HepG2 (cell line): ENCODE measurements around the gene XPO5. TPM values are rescaled to one million over a fixed set of nuclear protein-coding genes. Genes with fewer than 3 reads are reported as not detected.

Source experiments
- GLI4 ChIP-seq: sonication (generic); formaldehyde crosslinking; IDR thresholded peaks from 2 replicates; pipeline ENCODE4 v1.5.1; 2020; ENCODE audit warnings: missing genetic modification reagents, mild to moderate bottlenecking, moderate library complexity, borderline replicate concordance
- HCFC1 ChIP-seq: fragments of 150-350 bp; IDR thresholded peaks from 2 replicates; pipeline ENCODE4 v1.6.1; 2014; ENCODE audit warnings: low read depth, low read length
- HES4 ChIP-seq: sonication (generic); formaldehyde crosslinking; IDR thresholded peaks from 2 replicates; pipeline ENCODE4 v1.9.0; 2021; ENCODE audit warnings: mild to moderate bottlenecking, missing genetic modification reagents, borderline replicate concordance
- JUNB ChIP-seq: sonication (generic); formaldehyde crosslinking; IDR thresholded peaks from 2 replicates; pipeline ENCODE4 v1.8.0; 2022; ENCODE audit warnings: missing genetic modification reagents, mild to moderate bottlenecking, borderline replicate concordance
- MATR3 ChIP-seq: sonication (generic); formaldehyde crosslinking; IDR thresholded peaks from 2 replicates; pipeline ENCODE4 v1.4.0; 2020; ENCODE audit warnings: missing genetic modification reagents
- MLLT10 ChIP-seq: sonication (generic); formaldehyde crosslinking; IDR thresholded peaks from 2 replicates; pipeline ENCODE4 v1.4.0; 2020; ENCODE audit warnings: missing genetic modification reagents
- NCOA1 ChIP-seq: sonication (generic); formaldehyde crosslinking; IDR thresholded peaks from 2 replicates; pipeline ENCODE4 v1.9.0; 2021; ENCODE audit warnings: missing genetic modification reagents
- PHF20 ChIP-seq: sonication (generic); formaldehyde crosslinking; IDR thresholded peaks from 2 replicates; pipeline ENCODE4 v1.5.0; 2020; ENCODE audit warnings: mild to moderate bottlenecking, missing genetic modification reagents
- SNAPC2 ChIP-seq: sonication (generic); formaldehyde crosslinking; IDR thresholded peaks from 2 replicates; pipeline ENCODE4 v1.8.1; 2022; ENCODE audit warnings: mild to moderate bottlenecking, missing genetic modification reagents
- SP4 ChIP-seq: sonication (generic); formaldehyde crosslinking; IDR thresholded peaks from 2 replicates; pipeline ENCODE4 v1.8.1; 2023; ENCODE audit warnings: mild to moderate bottlenecking, missing genetic modification reagents
- SSRP1 ChIP-seq: IDR thresholded peaks from 2 replicates; pipeline ENCODE4 v1.6.1; 2016; ENCODE audit warnings: control low read depth
- TOPORS ChIP-seq: sonication (generic); formaldehyde crosslinking; IDR thresholded peaks from 2 replicates; pipeline ENCODE4 v1.8.0; 2023; ENCODE audit warnings: mild to moderate bottlenecking, missing genetic modification reagents
- WIZ ChIP-seq: sonication (generic); formaldehyde crosslinking; IDR thresholded peaks from 2 replicates; pipeline ENCODE4 v1.5.1; 2020; ENCODE audit warnings: mild to moderate bottlenecking, missing genetic modification reagents
- ZFX ChIP-seq: sonication (generic); formaldehyde crosslinking; IDR thresholded peaks from 2 replicates; pipeline ENCODE4 v1.4.0; 2020; ENCODE audit warnings: mild to moderate bottlenecking, low read depth, missing genetic modification reagents, moderate library complexity
- ZNF556 ChIP-seq: sonication (generic); formaldehyde crosslinking; IDR thresholded peaks from 2 replicates; pipeline ENCODE4 v1.4.0; 2020; ENCODE audit warnings: mild to moderate bottlenecking, missing genetic modification reagents, borderline replicate concordance
- ZNF672 ChIP-seq: sonication (generic); formaldehyde crosslinking; IDR thresholded peaks from 2 replicates; pipeline ENCODE4 v1.8.1; 2022; ENCODE audit warnings: missing genetic modification reagents
- ZNF792 ChIP-seq: IDR thresholded peaks from 2 replicates; pipeline ENCODE4 v1.6.1; 2016
- polyA plus RNA-seq, 8 experiments: library from polyadenylated mRNA; depleted of rRNA in 3 of 8; stranded (reverse) in 7 of 8; unstranded in 1 of 8; fragments of >200 nt; fragmentation: Illumina TruSeq in 4 of 8; extraction: Trizol in 4 of 8; gene quantifications; 2 replicates each; pipeline versions ENCODE4 v1.2.1 to v1.2.3, GENCODE V29; 2011 to 2016; ENCODE audit warnings: low read depth in 4 of 8, missing spikeins in 1 of 8, mixed read lengths in 1 of 8; ENCODE audit not compliant: insufficient read depth in 1 of 8
- total RNA-seq, 5 experiments: library from RNA; depleted of rRNA; stranded (reverse); fragments of >200 nt; fragmentation: Illumina TruSeq; extraction: Trizol; gene quantifications; 2 replicates each; pipeline ENCODE4 v1.2.3, GENCODE V29; 2016; ENCODE audit warnings: low read depth in 1 of 5
- TF ChIP-seq, protein P1 (sequence below): sonication (generic); formaldehyde crosslinking; IDR thresholded peaks from 2 replicates; pipeline ENCODE4 v1.4.0; 2020; ENCODE audit warnings: low read depth, missing genetic modification reagents
- TF ChIP-seq, protein P2 (sequence below): sonication (generic); formaldehyde crosslinking; IDR thresholded peaks from 2 replicates; pipeline ENCODE4 v1.8.0; 2022; ENCODE audit warnings: mild to moderate bottlenecking, missing genetic modification reagents, borderline replicate concordance
- TF ChIP-seq, protein P3 (sequence below): sonication (generic); formaldehyde crosslinking; IDR thresholded peaks from 2 replicates; pipeline ENCODE4 v1.8.1; 2022; ENCODE audit warnings: mild to moderate bottlenecking, missing genetic modification reagents
- TF ChIP-seq, protein P4 (sequence below): sonication (generic); formaldehyde crosslinking; IDR thresholded peaks from 2 replicates; pipeline ENCODE4 v1.9.0; 2022; ENCODE audit warnings: missing genetic modification reagents, mild to moderate bottlenecking, borderline replicate concordance

The XPO5 gene
- total and polyA plus RNA-seq, 2 of the 13 experiments (the other 11 are each of a cell fraction or from before 2014, with no cell fraction given) = 52.2 to 68.0 TPM

DNA sequence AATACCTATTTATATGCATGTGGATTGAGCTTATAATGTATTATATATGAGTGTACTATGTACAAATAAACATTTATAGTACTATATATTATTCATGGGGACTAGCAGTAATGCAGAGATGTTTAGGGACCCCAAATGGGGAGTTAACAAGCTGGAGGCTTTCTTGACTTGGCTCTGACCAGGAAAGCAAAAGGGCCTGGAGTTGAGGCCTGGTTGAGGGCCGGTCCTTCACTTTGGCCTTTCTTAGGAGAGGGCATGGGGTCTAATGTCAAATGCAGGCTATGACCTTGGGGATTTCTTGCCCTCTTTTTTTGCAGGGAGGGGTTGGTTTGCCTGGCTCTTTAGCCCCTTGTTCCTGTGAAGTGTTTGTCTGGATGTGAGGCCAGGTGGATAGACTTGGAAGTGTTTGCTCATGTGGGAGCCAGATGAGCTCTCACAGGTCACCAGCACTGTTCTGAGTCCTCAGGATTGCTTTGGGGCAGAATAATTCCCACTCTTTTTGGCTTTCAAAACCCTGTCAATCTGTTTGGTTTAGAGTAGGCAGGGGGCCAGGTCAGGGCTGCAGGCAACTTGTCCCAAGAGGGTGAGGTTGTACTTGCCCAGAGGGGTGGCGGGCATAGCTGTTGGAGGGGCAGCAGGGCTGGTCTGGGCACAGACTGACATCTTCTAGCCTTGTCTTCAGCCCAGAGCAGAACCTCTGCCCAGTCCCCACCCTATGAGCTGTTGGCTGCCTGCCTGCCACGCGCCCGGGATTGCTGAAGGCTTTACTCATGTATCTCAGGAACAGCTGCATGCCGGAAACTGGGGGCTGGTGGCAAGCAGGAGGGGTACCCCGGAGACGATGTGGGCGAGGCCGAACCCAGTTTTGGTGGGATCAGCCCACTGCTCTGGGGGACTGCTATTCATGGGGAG lies 83.8 kb downstream of the XPO5 start (continued):
- TF ChIP-seq, protein P1, sequence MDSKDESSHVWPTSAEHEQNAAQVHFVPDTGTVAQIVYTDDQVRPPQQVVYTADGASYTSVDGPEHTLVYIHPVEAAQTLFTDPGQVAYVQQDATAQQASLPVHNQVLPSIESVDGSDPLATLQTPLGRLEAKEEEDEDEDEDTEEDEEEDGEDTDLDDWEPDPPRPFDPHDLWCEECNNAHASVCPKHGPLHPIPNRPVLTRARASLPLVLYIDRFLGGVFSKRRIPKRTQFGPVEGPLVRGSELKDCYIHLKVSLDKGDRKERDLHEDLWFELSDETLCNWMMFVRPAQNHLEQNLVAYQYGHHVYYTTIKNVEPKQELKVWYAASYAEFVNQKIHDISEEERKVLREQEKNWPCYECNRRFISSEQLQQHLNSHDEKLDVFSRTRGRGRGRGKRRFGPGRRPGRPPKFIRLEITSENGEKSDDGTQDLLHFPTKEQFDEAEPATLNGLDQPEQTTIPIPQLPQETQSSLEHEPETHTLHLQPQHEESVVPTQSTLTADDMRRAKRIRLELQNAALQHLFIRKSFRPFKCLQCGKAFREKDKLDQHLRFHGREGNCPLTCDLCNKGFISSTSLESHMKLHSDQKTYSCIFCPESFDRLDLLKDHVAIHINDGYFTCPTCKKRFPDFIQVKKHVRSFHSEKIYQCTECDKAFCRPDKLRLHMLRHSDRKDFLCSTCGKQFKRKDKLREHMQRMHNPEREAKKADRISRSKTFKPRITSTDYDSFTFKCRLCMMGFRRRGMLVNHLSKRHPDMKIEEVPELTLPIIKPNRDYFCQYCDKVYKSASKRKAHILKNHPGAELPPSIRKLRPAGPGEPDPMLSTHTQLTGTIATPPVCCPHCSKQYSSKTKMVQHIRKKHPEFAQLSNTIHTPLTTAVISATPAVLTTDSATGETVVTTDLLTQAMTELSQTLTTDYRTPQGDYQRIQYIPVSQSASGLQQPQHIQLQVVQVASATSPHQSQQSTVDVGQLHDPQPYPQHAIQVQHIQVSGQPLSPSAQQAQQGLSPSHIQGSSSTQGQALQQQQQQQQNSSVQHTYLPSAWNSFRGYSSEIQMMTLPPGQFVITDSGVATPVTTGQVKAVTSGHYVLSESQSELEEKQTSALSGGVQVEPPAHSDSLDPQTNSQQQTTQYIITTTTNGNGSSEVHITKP = no peak
- no peak for TF ChIP-seq ZNF672 (CRISPR knock-in tag)
- TF ChIP-seq TOPORS (CRISPR knock-in tag) = no peak
- TF ChIP-seq GLI4 (CRISPR knock-in tag) = no peak
- 0 out of 2 replicates have a peak, but pooled peaks have one; percentile 25 for TF ChIP-seq HES4 (CRISPR knock-in tag)
- TF ChIP-seq, protein P2, sequence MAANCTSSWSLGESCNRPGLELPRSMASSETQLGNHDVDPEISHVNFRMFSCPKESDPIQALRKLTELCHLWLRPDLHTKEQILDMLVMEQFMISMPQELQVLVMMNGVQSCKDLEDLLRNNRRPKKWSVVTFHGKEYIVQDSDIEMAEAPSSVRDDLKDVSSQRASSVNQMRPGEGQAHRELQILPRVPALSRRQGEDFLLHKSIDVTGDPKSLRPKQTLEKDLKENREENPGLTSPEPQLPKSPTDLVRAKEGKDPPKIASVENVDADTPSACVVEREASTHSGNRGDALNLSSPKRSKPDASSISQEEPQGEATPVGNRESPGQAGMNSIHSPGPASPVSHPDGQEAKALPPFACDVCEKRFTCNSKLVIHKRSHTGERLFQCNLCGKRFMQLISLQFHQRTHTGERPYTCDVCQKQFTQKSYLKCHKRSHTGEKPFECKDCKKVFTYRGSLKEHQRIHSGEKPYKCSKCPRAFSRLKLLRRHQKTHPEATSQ (CRISPR knock-in tag) = no peak
- TF ChIP-seq SNAPC2 (CRISPR knock-in tag) = peak; percentile 63; the same call in 1 of the 2 replicates
- TF ChIP-seq SP4 = peak; percentile 70; the same call in 1 of the 2 replicates
- TF ChIP-seq HCFC1 = no peak
- TF ChIP-seq NCOA1 (CRISPR knock-in tag) = no peak
- TF ChIP-seq ZNF792 (CRISPR knock-in tag) = no peak
- no peak for TF ChIP-seq JUNB (CRISPR knock-in tag)
- TF ChIP-seq, protein P3, sequence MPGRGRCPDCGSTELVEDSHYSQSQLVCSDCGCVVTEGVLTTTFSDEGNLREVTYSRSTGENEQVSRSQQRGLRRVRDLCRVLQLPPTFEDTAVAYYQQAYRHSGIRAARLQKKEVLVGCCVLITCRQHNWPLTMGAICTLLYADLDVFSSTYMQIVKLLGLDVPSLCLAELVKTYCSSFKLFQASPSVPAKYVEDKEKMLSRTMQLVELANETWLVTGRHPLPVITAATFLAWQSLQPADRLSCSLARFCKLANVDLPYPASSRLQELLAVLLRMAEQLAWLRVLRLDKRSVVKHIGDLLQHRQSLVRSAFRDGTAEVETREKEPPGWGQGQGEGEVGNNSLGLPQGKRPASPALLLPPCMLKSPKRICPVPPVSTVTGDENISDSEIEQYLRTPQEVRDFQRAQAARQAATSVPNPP (CRISPR knock-in tag) = peak; percentile 28; the same call in 1 of the 2 replicates
- TF ChIP-seq, protein P4, sequence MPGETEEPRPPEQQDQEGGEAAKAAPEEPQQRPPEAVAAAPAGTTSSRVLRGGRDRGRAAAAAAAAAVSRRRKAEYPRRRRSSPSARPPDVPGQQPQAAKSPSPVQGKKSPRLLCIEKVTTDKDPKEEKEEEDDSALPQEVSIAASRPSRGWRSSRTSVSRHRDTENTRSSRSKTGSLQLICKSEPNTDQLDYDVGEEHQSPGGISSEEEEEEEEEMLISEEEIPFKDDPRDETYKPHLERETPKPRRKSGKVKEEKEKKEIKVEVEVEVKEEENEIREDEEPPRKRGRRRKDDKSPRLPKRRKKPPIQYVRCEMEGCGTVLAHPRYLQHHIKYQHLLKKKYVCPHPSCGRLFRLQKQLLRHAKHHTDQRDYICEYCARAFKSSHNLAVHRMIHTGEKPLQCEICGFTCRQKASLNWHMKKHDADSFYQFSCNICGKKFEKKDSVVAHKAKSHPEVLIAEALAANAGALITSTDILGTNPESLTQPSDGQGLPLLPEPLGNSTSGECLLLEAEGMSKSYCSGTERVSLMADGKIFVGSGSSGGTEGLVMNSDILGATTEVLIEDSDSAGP (CRISPR knock-in tag) = peak; percentile 54; the same call in 1 of the 2 replicates
- TF ChIP-seq MLLT10 (CRISPR knock-in tag) = no peak
- no peak for TF ChIP-seq SSRP1
- TF ChIP-seq ZFX (CRISPR knock-in tag) = peak; percentile 47
- 0 out of 2 replicates have a peak, but pooled peaks have one; percentile 29 for TF ChIP-seq WIZ
- no peak for TF ChIP-seq ZNF556
- TF ChIP-seq PHF20 = no peak
- no peak for TF ChIP-seq MATR3
